ENCODE measurements around the gene GASK1A.

DNA sequence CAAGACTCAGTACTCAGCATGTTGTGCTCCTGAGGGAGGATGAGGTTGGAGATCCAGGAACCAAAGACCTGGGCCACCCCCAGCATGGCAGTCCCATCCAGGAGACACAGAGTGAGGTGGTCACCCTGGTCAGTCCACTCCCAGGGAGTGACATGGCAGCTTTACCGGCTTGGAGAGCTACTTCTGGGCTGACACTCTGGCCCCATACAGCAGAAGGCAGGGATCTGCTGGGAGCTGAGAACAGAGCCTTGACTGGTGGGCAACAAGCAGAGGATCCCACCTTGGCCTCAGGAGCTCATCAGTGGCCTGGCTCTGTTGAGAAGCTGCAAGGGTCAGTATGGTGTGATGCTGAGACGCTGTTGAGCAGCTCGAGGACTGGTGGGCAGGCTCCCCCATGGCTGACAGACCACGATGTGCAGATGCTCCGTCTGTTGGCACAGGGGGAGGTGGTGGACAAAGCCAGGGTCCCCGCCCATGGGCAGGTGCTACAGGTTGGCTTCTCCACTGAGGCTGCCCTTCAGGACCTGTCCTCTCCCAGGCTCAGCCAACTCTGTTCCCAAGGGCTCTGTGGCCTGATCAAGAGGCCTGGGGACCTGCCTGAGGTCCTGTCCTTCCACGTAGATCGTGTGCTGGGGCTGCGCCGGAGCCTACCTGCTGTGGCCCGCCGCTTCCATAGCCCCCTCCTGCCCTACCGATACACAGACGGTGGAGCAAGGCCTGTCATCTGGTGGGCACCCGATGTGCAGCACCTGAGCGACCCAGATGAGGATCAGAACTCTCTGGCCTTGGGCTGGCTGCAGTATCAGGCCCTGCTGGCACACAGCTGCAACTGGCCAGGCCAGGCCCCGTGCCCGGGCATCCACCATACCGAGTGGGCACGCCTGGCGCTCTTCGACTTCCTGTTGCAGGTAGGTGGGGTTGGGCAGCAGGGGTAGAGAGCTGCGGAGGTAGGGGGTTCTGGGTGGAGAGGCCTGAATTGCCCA is 53.8 kb downstream of the GASK1A start:
- TF ChIP-seq RAD21 (IDR thresholded peaks at IDR 0.05) (no peak), SP1 (IDR thresholded peaks at IDR 0.05) (no peak)
- TF ChIP-seq, protein P1, sequence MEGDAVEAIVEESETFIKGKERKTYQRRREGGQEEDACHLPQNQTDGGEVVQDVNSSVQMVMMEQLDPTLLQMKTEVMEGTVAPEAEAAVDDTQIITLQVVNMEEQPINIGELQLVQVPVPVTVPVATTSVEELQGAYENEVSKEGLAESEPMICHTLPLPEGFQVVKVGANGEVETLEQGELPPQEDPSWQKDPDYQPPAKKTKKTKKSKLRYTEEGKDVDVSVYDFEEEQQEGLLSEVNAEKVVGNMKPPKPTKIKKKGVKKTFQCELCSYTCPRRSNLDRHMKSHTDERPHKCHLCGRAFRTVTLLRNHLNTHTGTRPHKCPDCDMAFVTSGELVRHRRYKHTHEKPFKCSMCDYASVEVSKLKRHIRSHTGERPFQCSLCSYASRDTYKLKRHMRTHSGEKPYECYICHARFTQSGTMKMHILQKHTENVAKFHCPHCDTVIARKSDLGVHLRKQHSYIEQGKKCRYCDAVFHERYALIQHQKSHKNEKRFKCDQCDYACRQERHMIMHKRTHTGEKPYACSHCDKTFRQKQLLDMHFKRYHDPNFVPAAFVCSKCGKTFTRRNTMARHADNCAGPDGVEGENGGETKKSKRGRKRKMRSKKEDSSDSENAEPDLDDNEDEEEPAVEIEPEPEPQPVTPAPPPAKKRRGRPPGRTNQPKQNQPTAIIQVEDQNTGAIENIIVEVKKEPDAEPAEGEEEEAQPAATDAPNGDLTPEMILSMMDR (IDR thresholded peaks at IDR 0.05; ENCODE audit: low read depth, low read length, missing input control) = no peak
- TF ChIP-seq, protein P2, sequence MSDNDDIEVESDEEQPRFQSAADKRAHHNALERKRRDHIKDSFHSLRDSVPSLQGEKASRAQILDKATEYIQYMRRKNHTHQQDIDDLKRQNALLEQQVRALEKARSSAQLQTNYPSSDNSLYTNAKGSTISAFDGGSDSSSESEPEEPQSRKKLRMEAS (IDR thresholded peaks at IDR 0.05) = no peak
- TF ChIP-seq, protein P3, sequence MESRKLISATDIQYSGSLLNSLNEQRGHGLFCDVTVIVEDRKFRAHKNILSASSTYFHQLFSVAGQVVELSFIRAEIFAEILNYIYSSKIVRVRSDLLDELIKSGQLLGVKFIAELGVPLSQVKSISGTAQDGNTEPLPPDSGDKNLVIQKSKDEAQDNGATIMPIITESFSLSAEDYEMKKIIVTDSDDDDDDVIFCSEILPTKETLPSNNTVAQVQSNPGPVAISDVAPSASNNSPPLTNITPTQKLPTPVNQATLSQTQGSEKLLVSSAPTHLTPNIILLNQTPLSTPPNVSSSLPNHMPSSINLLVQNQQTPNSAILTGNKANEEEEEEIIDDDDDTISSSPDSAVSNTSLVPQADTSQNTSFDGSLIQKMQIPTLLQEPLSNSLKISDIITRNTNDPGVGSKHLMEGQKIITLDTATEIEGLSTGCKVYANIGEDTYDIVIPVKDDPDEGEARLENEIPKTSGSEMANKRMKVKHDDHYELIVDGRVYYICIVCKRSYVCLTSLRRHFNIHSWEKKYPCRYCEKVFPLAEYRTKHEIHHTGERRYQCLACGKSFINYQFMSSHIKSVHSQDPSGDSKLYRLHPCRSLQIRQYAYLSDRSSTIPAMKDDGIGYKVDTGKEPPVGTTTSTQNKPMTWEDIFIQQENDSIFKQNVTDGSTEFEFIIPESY (IDR thresholded peaks at IDR 0.05) = no peak
- TF ChIP-seq, protein P4, sequence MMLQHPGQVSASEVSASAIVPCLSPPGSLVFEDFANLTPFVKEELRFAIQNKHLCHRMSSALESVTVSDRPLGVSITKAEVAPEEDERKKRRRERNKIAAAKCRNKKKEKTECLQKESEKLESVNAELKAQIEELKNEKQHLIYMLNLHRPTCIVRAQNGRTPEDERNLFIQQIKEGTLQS (IDR thresholded peaks at IDR 0.05) = no peak
